ENCODE results near the gene SLC35F3. TPM values are rescaled to one million over a fixed set of nuclear protein-coding genes. Genes with fewer than 3 reads are reported as not detected.

SLC35F3 gene
- total RNA-seq, 1 experiment from 2014 or later = 0.94 TPM

- no peak for TF ChIP-seq ERG (CRISPR knock-in tag; IDR thresholded peaks at IDR 0.05)
- TF ChIP-seq ZNF396 (CRISPR knock-in tag; IDR thresholded peaks at IDR 0.05; ENCODE audit: borderline replicate concordance) = no peak
- no peak for TF ChIP-seq ZNF317 (CRISPR knock-in tag; IDR thresholded peaks at IDR 0.05; ENCODE audit: borderline replicate concordance, low read depth)
- no peak for TF ChIP-seq CREB1 (CRISPR knock-in tag; IDR thresholded peaks at IDR 0.05)
- TF ChIP-seq ATF2 (CRISPR knock-in tag; IDR thresholded peaks at IDR 0.05; ENCODE audit: borderline replicate concordance, low read depth) = no peak
- no peak for TF ChIP-seq ZMAT4 (CRISPR knock-in tag; IDR thresholded peaks at IDR 0.05)
Observed at GRCh38 chr1:234235434-234235881, 331.0 kb downstream of the SLC35F3 start (continued).

GRCh38 chr1:234237393-234237792 is 332.9 kb downstream of the SLC35F3 start:
- Mint-ChIP-seq H3K4me3 (no peak overlapping the region), H3K27me3 (ENCODE audit: low read depth) (no peaks in the 10 kb centered on the region; the same call in 1 of the 2 replicates), H3K27ac (no peak overlapping the region), H3K36me3 (no peaks in the 10 kb centered on the region), H3K9me3 (no peaks in the 10 kb centered on the region), H3K4me1 (peaks cover 3% of the 10 kb centered on the region; the same call in 1 of the 2 replicates)
- no peak for ATAC-seq
- CTCF ChIA-PET = interaction anchor here (1.7 kb wide), 1 partner anchor 72 kb away, joined by 6 read pairs; no protein-coding TSS in a partner anchor
- POLR2A ChIA-PET = no interaction called here
- no peak for DNase-seq (ENCODE audit: low spot score)
- TF ChIP-seq ZNF512 (CRISPR knock-in tag; IDR thresholded peaks at IDR 0.05; ENCODE audit: borderline replicate concordance) (no peak), FOXP1 (CRISPR knock-in tag; IDR thresholded peaks at IDR 0.05; ENCODE audit: borderline replicate concordance) (no peak), FOXK1 (CRISPR knock-in tag; IDR thresholded peaks at IDR 0.05) (no peak), HMGXB4 (CRISPR knock-in tag; IDR thresholded peaks at IDR 0.05) (no peak), NR1H2 (CRISPR knock-in tag; IDR thresholded peaks at IDR 0.05) (no peak), TEAD1 (CRISPR knock-in tag; IDR thresholded peaks at IDR 0.05) (no peak), ZNF263 (CRISPR knock-in tag; IDR thresholded peaks at IDR 0.05; ENCODE audit: low read depth) (no peak), ATF1 (CRISPR knock-in tag; IDR thresholded peaks at IDR 0.05) (no peak), SOX15 (CRISPR knock-in tag; IDR thresholded peaks at IDR 0.05) (no peak), ELF4 (CRISPR knock-in tag; IDR thresholded peaks at IDR 0.05; ENCODE audit: low read depth) (no peak), ZNF396 (CRISPR knock-in tag; IDR thresholded peaks at IDR 0.05; ENCODE audit: borderline replicate concordance) (no peak), RORB (CRISPR knock-in tag; IDR thresholded peaks at IDR 0.05) (no peak), FOXJ3 (CRISPR knock-in tag; IDR thresholded peaks at IDR 0.05; ENCODE audit: borderline replicate concordance) (no peak)
